Stimulated activated CD4-positive, alpha-beta T cell treated with anti-CD3 and anti-CD28 coated beads, Interleukin-2, amount 100 ng/mL, for 4 hours (primary cell): ENCODE data around the gene CMA1.
"Not testable (repeated sequence)": the region's sequence is repeated elsewhere in the genome, so short reads cannot be mapped to it uniquely, and the experiment has no call there.

ENCODE experiments used
- DNase-seq: peaks from one replicate; pipeline ENCODE4 v3.0.0-alpha.2; 2020; ENCODE audit warnings: low read depth

CMA1 gene, protein sequence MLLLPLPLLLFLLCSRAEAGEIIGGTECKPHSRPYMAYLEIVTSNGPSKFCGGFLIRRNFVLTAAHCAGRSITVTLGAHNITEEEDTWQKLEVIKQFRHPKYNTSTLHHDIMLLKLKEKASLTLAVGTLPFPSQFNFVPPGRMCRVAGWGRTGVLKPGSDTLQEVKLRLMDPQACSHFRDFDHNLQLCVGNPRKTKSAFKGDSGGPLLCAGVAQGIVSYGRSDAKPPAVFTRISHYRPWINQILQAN

DNA sequence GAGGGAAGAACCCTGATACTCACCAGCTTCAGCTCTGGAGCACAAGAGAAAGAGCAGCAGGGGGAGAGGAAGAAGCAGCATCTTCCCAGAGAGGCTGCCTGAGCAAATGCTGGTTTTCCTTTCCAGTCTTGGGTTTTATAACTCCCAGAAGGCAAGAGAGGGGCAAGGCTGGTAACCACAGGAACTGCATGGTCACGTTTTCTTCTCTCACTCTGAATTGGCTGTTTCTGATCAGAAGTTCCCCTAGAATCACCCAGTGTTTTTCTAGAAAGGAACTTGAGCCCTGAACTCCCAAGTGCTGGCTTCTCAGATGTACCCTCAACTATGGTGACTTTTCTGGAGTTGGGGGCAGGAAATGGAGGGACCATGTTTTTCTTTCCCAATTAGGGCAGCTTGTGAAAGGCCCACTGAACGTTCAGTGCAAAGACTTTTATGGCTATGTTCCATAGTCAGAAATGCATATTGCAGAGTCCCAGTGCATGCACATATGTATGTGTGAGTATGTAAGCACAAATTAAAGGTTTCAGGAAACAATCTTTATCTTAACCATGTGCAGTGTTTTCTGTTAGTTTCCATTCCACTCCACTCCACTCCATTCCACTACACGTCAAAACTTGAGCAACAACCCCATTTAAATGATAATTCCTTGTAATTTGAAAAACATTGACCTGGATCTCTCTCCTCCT is at the start of gene CMA1:
TSS of gene CMA1 (minus strand) at position 111 of the 686 bp plus-strand sequence. CDS start at position 81, 30 bp downstream.
- no peak for DNase-seq

DNA sequence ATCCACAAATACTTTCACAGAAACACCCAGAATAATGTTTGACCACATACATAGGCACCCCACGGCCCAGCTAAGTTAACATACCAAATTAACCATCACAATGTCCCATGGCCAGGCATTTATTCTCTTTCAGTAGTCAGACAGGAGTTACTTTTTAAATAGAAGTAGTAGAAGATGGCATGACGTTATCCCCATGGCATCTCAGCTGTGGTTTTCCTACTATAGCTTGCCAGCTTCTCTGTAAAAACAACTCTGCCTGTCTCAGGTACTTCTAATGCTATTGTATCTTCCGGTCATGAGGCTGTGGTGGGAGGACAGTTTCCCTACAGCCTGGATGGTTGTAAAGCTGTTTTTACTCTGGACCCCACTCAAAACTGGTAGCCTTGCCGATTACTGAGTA is 48.7 kb upstream of the CMA1 start:
- no peak for DNase-seq

DNA sequence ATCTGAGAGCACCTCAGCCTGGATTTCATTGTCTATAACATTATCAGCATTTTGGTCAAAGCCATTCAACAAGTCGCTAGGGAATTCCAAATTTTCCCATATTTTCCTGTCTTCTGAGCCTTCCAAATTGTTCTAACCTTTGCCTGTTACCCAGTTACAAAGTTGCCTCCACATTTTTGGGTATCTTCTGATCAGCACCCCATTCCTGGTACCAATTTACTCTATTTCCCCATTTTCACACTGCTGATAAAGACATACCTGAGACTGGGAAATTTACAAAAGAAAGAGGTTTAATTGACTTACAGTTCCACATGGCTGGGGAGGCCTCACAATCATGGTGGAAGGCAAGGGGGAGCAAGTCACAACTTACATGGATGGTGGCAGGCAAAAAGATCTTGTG is 41.0 kb upstream of the CMA1 start:
- DNase-seq = not testable (repeated sequence)

- no peak for DNase-seq
These were observed 34.4 kb upstream of the CMA1 start for GRCh38 chr14:24542346-24542936.

GRCh38 chr14:24535737-24536136 is 27.7 kb upstream of the CMA1 start:
- DNase-seq = no peak

DNA sequence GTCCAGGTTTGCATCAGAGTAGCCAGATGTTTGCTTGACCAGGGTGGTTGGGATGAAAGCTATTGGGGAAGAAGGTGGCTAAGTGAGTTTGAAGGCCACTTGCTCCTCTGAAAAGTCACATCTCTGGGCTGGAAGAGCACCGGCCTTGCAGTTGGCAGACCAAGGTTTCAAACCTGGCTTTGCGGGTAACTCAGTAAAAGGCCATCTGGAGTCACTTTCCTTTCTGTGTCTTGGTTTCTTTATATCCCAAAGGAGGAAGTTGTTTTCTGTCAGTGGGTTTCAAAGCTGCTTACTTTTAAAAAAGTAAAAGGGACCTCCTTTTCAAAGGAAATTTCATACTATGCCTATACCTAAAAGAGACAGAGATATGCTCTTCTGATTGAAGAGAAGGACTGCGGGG is 26.2 kb upstream of the CMA1 start:
- DNase-seq = no peak

- not testable (repeated sequence) for DNase-seq
These were observed 18.0 kb upstream of the CMA1 start for GRCh38 chr14:24525877-24526620.

- no peak for DNase-seq
These were observed 10.8 kb upstream of the CMA1 start for GRCh38 chr14:24518851-24519250.

- DNase-seq = no peak
These were observed 6.1 kb upstream of the CMA1 start for GRCh38 chr14:24514209-24514608.

DNA sequence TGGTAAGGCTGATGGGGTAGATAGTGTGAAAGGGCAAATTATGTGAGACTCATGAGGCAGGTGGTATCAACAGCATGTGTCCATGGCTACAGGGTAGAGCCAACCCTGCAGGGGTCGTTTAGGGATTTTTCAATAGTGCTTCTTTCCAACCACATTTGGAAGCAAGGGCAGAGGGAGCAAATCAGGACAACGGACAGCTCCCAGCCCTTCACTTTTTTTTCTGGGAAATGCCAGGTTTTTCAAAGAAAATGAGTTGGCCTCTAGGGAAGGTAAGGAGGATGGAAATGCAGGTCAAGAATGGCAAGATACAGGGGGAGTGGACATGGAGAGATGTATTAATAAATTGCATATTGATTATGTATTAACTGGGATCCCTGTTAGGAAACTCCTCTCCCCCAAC is 4.9 kb upstream of the CMA1 start:
- no peak for DNase-seq

DNA sequence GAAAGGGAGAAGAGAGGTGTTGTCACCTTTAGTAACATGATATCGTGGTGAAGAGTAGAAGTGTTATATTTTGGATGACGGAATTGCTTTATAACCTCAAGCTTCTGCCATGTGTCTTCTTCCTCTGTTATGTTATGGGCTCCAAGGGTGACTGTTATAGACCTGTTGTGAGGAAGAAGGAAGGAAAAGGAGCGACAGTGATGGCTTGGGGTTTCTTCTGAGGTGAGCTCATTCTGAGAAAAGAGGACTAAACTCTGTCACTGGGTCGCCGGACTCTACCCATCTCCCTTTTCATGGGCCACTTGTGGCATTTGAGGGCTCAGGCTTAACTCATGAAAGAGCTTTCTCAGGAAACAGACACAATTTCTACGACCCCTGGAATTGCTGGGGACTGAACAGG is 1.6 kb downstream of the CMA1 start:
- DNase-seq = no peak

DNA sequence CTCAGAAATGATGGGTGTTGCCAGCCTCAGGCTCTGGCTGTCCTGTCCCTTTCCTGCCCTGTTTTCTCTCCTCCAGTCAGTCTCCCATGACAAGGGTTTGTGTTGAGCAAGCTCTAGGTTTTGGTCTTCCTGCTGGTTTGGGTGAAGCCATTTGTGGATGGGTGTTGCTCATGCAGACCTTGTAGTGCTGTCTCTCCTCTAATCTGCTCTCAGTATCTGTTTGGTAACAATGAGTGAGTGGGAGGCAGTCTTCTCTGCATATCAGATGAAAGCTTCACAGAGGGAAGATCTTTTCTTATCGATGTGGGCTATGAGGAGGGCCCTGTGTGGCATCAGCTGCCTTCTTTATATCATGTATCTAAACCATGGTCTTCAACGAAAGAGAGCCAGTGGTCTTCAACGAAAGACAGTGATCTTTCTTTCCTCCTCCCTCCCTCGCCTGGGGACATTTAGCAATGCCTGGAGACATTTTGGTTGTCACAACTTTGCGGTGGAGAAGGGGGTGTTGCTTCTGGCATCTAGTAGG is 3.6 kb downstream of the CMA1 start:
- no peak for DNase-seq

GRCh38 chr14:24491586-24492408 is 16.3 kb downstream of the CMA1 start:
- DNase-seq = not testable (repeated sequence)

DNA sequence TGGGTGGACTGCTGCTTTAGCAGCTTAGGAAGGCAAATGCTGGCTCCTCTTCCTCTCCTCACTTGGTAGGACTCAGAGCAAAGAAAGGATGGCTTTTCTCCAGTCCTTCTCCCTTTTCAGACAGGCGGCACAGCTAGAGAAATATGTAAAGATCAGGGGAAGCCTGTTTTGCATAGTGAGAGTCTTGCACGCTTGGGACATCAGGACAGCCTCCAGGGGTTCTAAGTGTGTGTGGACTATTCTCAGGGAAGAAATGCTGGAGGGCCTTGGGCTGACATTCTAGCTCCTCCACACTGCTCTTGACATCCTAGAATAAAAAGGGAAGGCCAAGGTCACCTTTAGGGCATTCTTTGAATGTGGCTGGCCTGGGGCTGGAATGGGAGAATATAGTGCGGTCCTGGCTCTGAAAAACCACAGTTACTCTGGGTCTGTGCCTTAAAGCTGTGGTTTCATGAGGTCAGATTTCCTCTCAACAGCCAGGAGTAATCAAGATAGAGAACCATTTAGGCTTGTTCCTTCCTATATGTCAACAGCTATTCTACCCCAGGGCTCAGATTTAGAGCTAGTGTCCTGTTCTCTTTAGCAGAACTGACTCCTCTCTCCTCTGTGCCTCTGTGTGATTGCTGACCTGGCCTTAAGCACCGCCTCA is 24.3 kb downstream of the CMA1 start:
- DNase-seq = no peak

- DNase-seq = not testable (repeated sequence)
These were observed 25.3 kb downstream of the CMA1 start for GRCh38 chr14:24482699-24483303.

DNA sequence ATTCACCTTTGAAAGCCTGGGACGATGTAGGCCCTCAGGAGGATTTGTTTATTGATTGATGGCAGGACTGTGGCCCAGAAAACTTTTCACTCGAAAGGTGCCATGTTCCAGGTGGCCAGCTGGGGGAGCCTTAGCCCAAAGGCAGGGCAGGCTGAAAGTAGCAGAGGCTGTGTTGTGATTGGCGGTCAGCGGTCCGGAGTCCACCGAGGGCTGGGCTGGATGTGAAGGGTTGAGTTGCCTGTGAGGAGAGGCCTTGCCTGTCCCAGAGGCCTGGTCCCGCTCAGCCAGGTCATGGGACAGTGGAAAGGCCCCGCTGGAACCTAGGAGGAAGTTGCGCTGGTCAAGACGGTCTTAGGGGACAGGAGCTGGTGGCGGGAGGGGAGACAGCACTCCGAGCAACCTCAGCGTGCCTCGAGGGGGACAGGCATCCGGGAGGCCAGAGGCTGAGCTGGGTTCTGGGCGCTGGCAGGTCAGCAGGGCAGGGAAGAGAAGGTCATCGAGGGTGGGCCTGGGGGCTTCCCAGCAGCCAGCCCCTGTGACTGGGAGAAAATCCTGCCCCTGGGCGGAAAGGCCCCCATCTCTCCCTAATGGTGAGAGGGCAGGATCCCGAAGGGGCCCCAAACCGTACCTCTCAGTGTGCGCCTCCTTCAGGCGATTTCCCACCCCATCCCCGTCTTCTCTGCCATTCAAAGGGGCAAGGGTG is 26.3 kb downstream of the CMA1 start:
- peak; percentile 12 for DNase-seq

DNA sequence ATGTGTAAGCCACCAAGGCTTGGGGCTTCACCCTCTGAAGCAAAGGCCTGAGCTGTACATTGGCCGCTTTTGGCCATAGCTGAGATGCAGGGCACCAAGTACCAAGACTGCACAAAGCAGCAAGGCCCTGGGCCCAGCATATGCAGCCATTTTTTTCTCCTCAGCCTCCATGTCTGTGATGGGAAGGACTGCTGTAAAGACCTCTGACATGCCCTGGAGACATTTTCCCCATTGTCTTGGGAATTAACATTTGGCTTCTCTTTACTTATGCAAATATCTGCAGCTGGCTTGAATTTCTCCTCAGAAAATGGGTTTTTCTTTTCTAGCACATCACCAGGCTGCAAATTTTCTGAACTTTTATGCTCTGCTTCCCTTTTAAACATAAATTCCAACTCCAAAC is 28.1 kb downstream of the CMA1 start:
- DNase-seq = not testable (repeated sequence)

- no peak for DNase-seq
These were observed 32.8 kb downstream of the CMA1 start for GRCh38 chr14:24475261-24475660.

DNA sequence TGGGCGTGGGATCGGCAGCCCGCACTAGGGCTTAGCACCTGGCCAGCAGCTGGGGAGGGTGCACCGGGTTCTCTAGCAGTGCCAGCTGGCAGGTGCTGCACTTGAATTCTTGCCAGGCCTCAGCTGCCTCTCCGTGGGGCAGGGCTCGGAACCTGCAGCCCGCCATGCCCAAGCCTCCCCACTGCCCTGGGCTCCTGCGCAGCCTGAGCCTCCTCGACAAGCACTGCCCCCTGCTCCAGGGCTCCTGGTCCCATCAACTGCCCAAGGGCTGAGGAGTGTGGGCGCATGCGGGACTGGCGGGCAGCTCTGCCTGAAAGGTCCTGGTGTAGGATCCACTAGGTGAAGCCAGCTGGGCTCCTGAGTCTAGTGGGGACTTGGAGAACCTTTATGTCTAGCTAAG is 34.9 kb downstream of the CMA1 start:
- no peak for DNase-seq

DNA sequence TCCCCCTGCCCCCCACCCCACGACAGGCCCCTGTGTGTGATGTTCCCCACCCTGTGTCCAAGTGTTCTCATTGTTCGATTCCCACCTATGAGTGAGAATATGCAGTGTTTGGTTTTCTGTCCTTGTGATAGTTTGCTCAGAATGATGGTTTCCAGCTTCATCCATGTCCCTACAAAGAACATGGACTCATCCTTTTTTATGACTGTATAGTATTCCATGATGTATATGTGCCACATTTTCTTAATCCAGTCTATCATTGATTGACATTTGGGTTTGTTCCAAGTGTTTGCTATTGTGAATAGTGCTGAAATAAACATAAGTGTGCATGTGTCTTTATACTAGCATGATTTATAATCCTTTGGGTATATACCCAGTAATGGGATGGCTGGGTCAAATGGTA is 37.6 kb downstream of the CMA1 start:
- DNase-seq = not testable (repeated sequence)
